WTC11 (cell line): Measurements from ENCODE around the gene PSMB11.

ENCODE experiments used
- CTCF ChIP-seq: fragments of 200-600 bp; IDR thresholded peaks from 2 replicates; pipeline ENCODE4 v1.8.0; 2022; ENCODE audit warnings: antibody characterized with exemption
- ELF4 ChIP-seq: sonication (generic); formaldehyde crosslinking; IDR thresholded peaks from 2 replicates; pipeline ENCODE4 v1.8.1; 2022; ENCODE audit warnings: low read depth, mild to moderate bottlenecking, moderate library complexity, missing genetic modification reagents
- FOXJ3 ChIP-seq: sonication (generic); formaldehyde crosslinking; IDR thresholded peaks from 2 replicates; pipeline ENCODE4 v1.9.0; 2021; ENCODE audit warnings: missing genetic modification reagents, mild to moderate bottlenecking, borderline replicate concordance
- JUN ChIP-seq: sonication (generic); formaldehyde crosslinking; IDR thresholded peaks from 2 replicates; pipeline ENCODE4 v1.8.0; 2023; ENCODE audit warnings: mild to moderate bottlenecking, missing genetic modification reagents
- NFATC4 ChIP-seq: fragments of 250-450 bp; sonication (Bioruptor Pico); IDR thresholded peaks from 2 replicates; pipeline ENCODE4 v1.9.0; 2021; ENCODE audit warnings: mild to moderate bottlenecking
- NR2C2 ChIP-seq: sonication (generic); formaldehyde crosslinking; IDR thresholded peaks from 2 replicates; pipeline ENCODE4 v1.8.0; 2022; ENCODE audit warnings: mild to moderate bottlenecking, missing genetic modification reagents
- USF2 ChIP-seq: sonication (generic); formaldehyde crosslinking; IDR thresholded peaks from 2 replicates; pipeline ENCODE4 v1.8.1; 2023; ENCODE audit warnings: mild to moderate bottlenecking, missing genetic modification reagents, moderate library complexity

GRCh38 chr14:23070262-23071129, 28.5 kb downstream of the PSMB11 start:
- TF ChIP-seq CTCF (no peak), NFATC4 (CRISPR knock-in tag) (no peak), ELF4 (CRISPR knock-in tag) (no peak), FOXJ3 (CRISPR knock-in tag) (no peak), JUN (CRISPR knock-in tag) (no peak), USF2 (CRISPR knock-in tag) (no peak), NR2C2 (CRISPR knock-in tag) (no peak)
